ENCODE results near the gene CACNA1G. TPM values are rescaled to one million over a fixed set of nuclear protein-coding genes. Genes with fewer than 3 reads are reported as not detected.

Gene CACNA1G
- polyA plus RNA-seq, 1 donor from 2014 or later = 10.9 TPM

- H3K36me3 ChIP-seq (ENCODE audit: insufficient read depth, low read length) = no peaks in the 10 kb centered on the region
- H3K27me3 ChIP-seq (ENCODE audit: insufficient read depth, low read depth, low read length) = no peaks in the 10 kb centered on the region
- H3K79me2 ChIP-seq (replicated peaks; ENCODE audit: insufficient read depth, low read length) = no peaks in the 10 kb centered on the region
- H3K4me3 ChIP-seq (ENCODE audit: low read length) = no peak overlapping the region
- no peak overlapping the region for H2AFZ ChIP-seq (ENCODE audit: low read depth, low read length)
- no peaks in the 10 kb centered on the region for H3F3A ChIP-seq (ENCODE audit: insufficient read depth, low read length, poor library complexity, severe bottlenecking)
- H3K27ac ChIP-seq (ENCODE audit: low read length) = no peak overlapping the region
- H3K9ac ChIP-seq (ENCODE audit: low read length) = no peak overlapping the region
- no peaks in the 10 kb centered on the region for H3K9me3 ChIP-seq (ENCODE audit: low read length)
- no peaks in the 10 kb centered on the region for H3K9me2 ChIP-seq (ENCODE audit: insufficient read depth, low read length)
- TF ChIP-seq EZH2 (IDR thresholded peaks at IDR 0.05; ENCODE audit: borderline replicate concordance, insufficient read depth, low read length, poor library complexity, severe bottlenecking) (no peak), SMC3 (conservative IDR thresholded peaks at IDR 0.05; ENCODE audit: poor library complexity) (no peak), RAD21 (conservative IDR thresholded peaks at IDR 0.05) (no peak), POLR2AphosphoS5 (IDR thresholded peaks at IDR 0.05) (no peak), TAF1 (IDR thresholded peaks at IDR 0.05; ENCODE audit: low read depth) (no peak), MXI1 (conservative IDR thresholded peaks at IDR 0.05; ENCODE audit: poor library complexity, severe bottlenecking) (no peak), CTCF (IDR thresholded peaks at IDR 0.05; ENCODE audit: poor library complexity, severe bottlenecking) (no peak), EP300 (conservative IDR thresholded peaks at IDR 0.05; ENCODE audit: poor library complexity, severe bottlenecking) (no peak)
- TF ChIP-seq, protein P1, sequence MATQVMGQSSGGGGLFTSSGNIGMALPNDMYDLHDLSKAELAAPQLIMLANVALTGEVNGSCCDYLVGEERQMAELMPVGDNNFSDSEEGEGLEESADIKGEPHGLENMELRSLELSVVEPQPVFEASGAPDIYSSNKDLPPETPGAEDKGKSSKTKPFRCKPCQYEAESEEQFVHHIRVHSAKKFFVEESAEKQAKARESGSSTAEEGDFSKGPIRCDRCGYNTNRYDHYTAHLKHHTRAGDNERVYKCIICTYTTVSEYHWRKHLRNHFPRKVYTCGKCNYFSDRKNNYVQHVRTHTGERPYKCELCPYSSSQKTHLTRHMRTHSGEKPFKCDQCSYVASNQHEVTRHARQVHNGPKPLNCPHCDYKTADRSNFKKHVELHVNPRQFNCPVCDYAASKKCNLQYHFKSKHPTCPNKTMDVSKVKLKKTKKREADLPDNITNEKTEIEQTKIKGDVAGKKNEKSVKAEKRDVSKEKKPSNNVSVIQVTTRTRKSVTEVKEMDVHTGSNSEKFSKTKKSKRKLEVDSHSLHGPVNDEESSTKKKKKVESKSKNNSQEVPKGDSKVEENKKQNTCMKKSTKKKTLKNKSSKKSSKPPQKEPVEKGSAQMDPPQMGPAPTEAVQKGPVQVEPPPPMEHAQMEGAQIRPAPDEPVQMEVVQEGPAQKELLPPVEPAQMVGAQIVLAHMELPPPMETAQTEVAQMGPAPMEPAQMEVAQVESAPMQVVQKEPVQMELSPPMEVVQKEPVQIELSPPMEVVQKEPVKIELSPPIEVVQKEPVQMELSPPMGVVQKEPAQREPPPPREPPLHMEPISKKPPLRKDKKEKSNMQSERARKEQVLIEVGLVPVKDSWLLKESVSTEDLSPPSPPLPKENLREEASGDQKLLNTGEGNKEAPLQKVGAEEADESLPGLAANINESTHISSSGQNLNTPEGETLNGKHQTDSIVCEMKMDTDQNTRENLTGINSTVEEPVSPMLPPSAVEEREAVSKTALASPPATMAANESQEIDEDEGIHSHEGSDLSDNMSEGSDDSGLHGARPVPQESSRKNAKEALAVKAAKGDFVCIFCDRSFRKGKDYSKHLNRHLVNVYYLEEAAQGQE (IDR thresholded peaks at IDR 0.05; ENCODE audit: borderline replicate concordance) = no peak
- H3K4me2 ChIP-seq (ENCODE audit: low read length) = no peak overlapping the region
- no peaks in the 10 kb centered on the region for H4K20me1 ChIP-seq (ENCODE audit: insufficient read depth)
Measured at GRCh38 chr17:50602836-50603235, 42.3 kb downstream of the CACNA1G start.

DNA sequence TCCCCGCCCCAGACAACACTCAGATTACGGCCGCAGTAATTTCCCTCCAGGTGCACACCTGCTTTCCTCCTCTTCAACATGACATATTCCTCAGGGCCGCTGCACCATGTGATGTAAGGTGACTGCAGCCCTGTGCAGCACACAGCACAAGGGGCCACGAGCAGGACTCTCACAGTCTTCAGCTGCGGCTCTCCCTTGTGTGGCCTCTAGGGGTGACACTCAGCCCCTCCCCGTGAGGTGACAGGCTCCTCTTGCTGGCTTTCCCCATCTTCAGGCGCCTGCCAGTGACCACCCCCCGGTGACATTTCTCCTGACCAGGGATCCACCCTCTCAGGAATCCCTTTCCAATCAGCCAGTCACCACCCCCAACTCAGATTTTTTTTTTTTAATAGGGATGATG lies 42.8 kb downstream of the CACNA1G start:
- H3K36me3 ChIP-seq (ENCODE audit: insufficient read depth, low read length) = no peaks in the 10 kb centered on the region
- H3K4me2 ChIP-seq (ENCODE audit: low read length) = no peak overlapping the region
- H2AFZ ChIP-seq (ENCODE audit: low read depth, low read length) = no peak overlapping the region
- no peaks in the 10 kb centered on the region for H3K9me3 ChIP-seq (ENCODE audit: low read length)
- H3F3A ChIP-seq (ENCODE audit: insufficient read depth, low read length, poor library complexity, severe bottlenecking) = no peaks in the 10 kb centered on the region
- H3K79me2 ChIP-seq (replicated peaks; ENCODE audit: insufficient read depth, low read length) = no peaks in the 10 kb centered on the region
- H3K27ac ChIP-seq (ENCODE audit: low read length) = no peak overlapping the region
- H4K20me1 ChIP-seq (ENCODE audit: insufficient read depth) = no peaks in the 10 kb centered on the region
- H3K9me2 ChIP-seq (ENCODE audit: insufficient read depth, low read length) = no peaks in the 10 kb centered on the region
- no peak overlapping the region for H3K4me3 ChIP-seq (ENCODE audit: low read length)
- no peak overlapping the region for H3K9ac ChIP-seq (ENCODE audit: low read length)
- TF ChIP-seq MXI1 (conservative IDR thresholded peaks at IDR 0.05; ENCODE audit: poor library complexity, severe bottlenecking) = no peak
- TF ChIP-seq, protein P1 (IDR thresholded peaks at IDR 0.05; ENCODE audit: borderline replicate concordance) = no peak
- no peak for TF ChIP-seq CTCF (IDR thresholded peaks at IDR 0.05; ENCODE audit: poor library complexity, severe bottlenecking)
- no peak for TF ChIP-seq TAF1 (IDR thresholded peaks at IDR 0.05; ENCODE audit: low read depth)
- no peak for TF ChIP-seq EP300 (conservative IDR thresholded peaks at IDR 0.05; ENCODE audit: poor library complexity, severe bottlenecking)
- TF ChIP-seq SMC3 (conservative IDR thresholded peaks at IDR 0.05; ENCODE audit: poor library complexity) = no peak
- TF ChIP-seq EZH2 (IDR thresholded peaks at IDR 0.05; ENCODE audit: borderline replicate concordance, insufficient read depth, low read length, poor library complexity, severe bottlenecking) = no peak
- no peak for TF ChIP-seq POLR2AphosphoS5 (IDR thresholded peaks at IDR 0.05)
- no peak for TF ChIP-seq RAD21 (conservative IDR thresholded peaks at IDR 0.05)
- no peaks in the 10 kb centered on the region for H3K27me3 ChIP-seq (ENCODE audit: insufficient read depth, low read depth, low read length)

All from neural cell (in vitro differentiated cells).